HG02852 (cell line): ENCODE measurements around the gene LRRC45.
A peak's percentile ranks its signal among the peaks of the same experiment; 100 is the strongest.
"Not testable (repeated sequence)": the region's sequence is repeated elsewhere in the genome, so short reads cannot be mapped to it uniquely, and the experiment has no call there.

Experiments
- ATAC-seq: cut with Tn5 transposase; IDR thresholded peaks from one replicate; pipeline ENCODE4 v1.9.1; 2021; ENCODE audit warnings: mild to moderate bottlenecking, moderate library complexity; ENCODE audit not compliant: unreplicated experiment

LRRC45 gene

GRCh38 chr17:82031885-82032627, 9.0 kb downstream of the LRRC45 start:
- ATAC-seq: no peak

GRCh38 chr17:82033359-82034085, 10.4 kb downstream of the LRRC45 start:
- ATAC-seq: no peak

GRCh38 chr17:82034371-82035011, 11.4 kb downstream of the LRRC45 start:
- ATAC-seq: no peak

DNA sequence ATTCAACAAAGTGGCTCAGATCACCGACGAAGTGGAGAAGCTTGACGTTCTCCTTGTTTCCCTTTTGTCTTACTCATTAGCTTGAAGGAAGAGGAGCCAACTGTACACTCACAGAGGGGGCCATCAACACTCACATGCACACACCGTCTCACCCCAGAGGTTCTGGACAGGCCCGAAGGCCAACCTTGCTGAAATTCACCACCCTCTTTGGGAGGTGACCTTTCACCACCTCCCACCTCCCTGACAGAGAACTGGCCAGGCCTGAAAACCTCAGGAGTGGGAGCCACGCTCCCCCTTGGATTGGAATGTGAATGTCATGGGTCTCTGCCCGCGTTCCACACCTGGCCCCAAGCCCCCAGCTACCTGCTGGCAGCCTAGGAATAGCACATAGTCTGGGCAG, 12.4 kb downstream of the LRRC45 start:
- no peak for ATAC-seq

DNA sequence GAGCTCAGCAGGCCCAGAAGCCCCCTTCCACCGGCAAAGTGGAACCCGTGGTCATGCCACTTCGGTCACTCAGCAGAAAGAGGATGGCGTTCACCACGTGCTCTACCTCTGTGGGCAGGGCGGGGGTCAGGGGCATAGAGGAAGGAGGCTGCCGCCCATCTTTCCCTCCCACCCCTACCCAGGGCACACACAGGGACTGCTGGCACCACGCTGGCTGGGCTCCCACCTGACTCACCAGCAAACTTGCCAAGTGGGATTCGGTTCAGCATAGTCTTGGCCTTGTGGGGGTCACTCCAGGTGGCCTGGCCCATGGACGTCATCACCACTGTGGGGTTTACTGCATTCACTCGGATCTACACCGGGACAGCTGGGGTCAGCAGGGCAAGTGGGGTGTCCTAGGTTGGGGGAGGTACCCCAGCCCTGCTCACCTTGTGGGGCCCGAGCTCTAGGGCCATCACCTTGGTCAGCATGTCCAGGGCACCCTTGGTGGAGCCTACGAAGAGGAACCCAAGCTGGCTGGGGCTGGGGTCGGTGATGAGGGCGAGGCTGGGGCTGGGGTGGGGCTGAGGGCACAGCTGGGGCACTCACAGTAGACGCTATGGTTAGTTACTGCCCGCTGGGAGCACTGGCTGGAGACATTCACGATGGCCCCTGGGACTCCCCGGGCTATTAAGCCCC, 13.0 kb downstream of the LRRC45 start:
- no peak for ATAC-seq

- ATAC-seq: no peak
Observed at GRCh38 chr17:82036634-82037091, 13.6 kb downstream of the LRRC45 start.

DNA sequence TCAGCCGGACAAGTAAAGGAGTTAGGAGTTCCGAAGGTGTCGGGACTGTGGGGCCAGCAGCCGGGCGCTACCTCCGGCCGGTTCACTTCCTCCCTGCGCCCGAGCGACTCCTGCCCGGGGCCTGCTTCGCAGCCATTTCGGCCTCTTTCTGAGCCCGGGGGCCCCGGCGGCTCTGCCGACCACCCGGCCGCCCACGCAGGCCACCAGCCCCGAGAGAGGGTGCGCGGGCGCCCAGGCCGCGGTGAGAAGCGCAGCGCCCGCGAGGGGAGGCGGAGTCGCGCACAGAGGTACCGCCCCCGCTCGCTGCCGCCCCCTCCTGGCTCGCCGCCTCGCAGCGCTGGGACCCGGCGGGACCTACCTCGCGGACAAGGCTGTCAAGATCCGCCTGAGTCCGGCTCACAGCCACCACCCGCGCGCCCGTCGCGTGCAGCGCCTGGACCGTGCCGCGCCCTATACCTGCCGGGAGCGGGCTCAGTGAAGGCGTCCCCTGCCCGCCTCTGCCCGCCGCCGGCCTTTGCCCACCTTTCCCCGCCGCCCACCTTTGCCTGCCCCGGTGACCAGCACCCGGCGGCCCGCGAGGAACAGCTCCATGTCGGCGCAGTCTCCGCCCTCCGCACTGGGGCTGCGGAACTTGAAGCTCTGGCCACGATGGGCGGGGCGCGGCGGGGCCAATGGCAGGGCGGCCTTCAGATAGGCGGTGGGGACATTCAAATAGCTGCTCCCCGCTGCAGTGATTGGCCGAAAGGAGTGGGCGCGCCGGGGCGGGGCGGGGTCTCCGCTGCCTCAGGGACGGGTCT, 14.2 kb downstream of the LRRC45 start, which contains the start of gene DCXR:
Gene DCXR, minus strand, starts transcription at position 606 of the 797 bp plus-strand sequence. Its CDS starts 15 bp downstream, at position 591.
- ATAC-seq: peak; percentile 88

DNA sequence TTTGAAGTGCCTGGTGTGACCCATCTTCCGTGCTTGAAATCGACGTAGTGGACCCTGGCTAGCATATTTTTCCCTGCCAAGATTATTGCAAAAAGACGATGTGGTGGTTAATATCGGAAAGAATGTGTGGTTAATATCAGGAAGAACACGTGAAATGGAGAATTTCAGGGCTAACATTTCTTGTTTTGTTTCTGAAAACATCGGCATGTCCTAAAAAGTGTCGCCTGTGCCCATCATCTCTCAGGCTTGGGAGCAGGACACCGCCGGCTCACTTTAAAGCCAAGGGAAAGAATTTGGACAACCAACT, 14.7 kb downstream of the LRRC45 start:
- ATAC-seq: no peak

- ATAC-seq: not testable (repeated sequence)
Observed at GRCh38 chr17:82038796-82039409, 15.8 kb downstream of the LRRC45 start.

GRCh38 chr17:82039695-82040299, 16.7 kb downstream of the LRRC45 start:
- no peak for ATAC-seq

- no peak for ATAC-seq
Observed at GRCh38 chr17:82041144-82041814, 18.2 kb downstream of the LRRC45 start.

DNA sequence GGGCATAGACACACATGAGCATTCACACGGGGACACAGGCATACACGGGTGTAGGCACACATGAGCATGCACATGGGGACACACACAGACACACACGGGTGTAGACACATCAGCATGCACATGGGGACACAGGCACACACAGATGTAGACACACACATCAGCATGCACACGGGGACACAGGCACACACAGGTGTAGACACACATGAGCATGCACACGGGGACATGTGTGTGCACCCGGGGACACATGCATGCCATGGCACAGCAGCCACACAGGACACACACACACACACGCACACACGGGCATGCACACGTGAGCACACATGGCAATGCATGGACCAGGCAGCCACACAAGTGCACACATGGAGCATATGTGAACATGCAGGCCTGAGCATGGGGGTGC, 19.5 kb downstream of the LRRC45 start:
- ATAC-seq: no peak

- no peak for ATAC-seq
Observed at GRCh38 chr17:82043507-82043906, 20.4 kb downstream of the LRRC45 start.

DNA sequence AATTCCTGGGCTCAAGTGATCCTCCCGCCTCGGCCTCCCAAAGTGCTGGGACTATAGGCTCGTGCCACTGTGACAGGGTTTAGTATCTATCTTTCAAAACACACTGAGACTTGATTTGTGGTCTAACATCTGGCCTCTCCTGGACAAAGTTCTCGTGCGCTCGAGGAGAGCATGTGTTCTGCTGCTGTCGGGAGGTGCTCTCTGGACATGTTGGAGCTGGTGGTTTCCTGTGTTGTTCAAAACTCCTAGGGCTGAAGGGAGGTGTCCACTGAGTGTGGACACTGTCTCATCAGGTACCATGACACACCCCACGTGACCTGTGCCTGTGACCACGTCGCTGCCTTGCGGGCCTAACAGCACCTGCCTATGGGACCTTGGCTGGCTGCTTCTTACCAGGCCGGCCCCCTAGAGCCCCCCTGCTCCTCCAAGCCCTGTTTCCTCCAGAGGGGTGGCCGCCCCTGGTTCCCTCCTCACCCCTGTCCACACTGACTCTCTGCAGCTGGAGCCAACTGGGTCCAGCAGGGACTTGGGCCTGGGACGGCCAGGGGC, 22.9 kb downstream of the LRRC45 start:
- ATAC-seq: no peak

GRCh38 chr17:82046903-82047302, 23.8 kb downstream of the LRRC45 start:
- ATAC-seq: no peak

- no peak for ATAC-seq
Observed at GRCh38 chr17:82047379-82047778, 24.3 kb downstream of the LRRC45 start.

DNA sequence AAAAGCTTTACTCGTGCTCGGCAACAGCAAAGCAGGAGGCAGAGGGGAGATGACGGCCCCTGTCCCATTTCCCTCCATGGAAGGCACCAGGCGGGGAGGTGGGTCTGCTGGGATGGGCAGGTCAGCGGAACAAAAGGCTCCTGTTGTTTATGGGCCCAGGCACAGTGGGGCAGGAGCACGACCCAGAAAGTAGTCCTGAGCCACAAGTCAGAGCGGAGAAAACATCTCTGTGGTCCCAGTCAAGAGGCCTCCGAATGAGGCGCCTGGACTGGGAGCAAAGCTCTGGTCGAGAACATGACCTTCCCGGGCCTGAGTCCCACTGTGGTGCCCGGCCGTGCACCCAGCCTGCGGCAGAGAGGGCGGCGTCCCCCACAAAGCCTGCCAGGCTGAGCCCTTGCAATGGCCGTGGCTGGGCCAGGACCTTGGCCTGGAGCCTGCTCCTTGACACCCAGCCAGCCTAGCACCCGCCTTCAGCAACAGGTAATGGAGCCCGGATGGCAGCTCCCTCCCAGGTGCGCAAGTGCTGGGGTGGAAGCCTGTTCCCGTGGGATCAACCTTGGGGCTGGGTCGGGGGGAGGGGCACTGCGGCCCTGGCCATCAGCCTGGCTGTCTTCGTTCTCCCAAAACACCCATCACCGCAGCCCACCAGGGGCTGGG, 24.9 kb downstream of the LRRC45 start:
- ATAC-seq: no peak

DNA sequence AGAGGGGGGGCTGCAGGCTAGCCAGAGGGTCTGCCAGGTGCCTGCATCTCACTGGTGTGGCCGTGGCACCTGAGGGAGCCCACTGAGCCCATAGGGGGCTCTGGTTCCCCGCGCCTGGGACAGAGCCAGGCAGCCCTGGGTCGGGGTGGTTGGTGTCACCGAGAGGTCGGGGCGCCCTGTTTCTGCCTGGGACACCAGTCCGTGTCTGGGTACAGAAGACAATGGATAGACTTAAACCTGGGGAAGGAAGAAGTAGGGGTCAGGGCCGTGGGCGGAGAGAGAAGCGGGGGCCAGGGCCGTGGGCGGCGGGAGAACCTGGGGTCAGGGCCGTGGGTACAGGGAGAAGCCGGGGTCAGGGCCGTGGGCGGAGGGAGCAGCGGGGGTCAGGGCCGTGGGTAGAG, 25.5 kb downstream of the LRRC45 start:
- ATAC-seq: no peak
